HEK293 (cell line): ENCODE measurements around the gene TP53I11.

ENCODE experiments used
- CTCF ChIA-PET: fragments of 350-600 bp; formaldehyde crosslinking; extraction: SDS; loops from one replicate; lab custom pipeline; 2021; ENCODE audit warnings: antibody characterized with exemption; lab: Yijun Ruan, JAX
- POLR2A ChIA-PET: fragments of 300-600 bp; formaldehyde crosslinking; extraction: SDS; loops from one replicate; lab custom pipeline; 2020; ENCODE audit warnings: antibody characterized with exemption, inconsistent platforms; lab: Yijun Ruan, JAX
- H3K27ac ChIP-seq: fragments of 200-500 bp; sonication (Bioruptor generic); 2 replicates; pipeline ENCODE4 v1.5.1; 2014; ENCODE audit warnings: low read depth, low read length, control low read depth, inconsistent platforms; ENCODE audit errors: extremely low read depth
- H3K36me3 ChIP-seq, 2 experiments: fragments of 200-500 bp in 1 of 2; sonication (Bioruptor generic) in 1 of 2; 1 replicate in 1 of 2; 2 replicates in 1 of 2; pipeline ENCODE4 v1.5.1; 2014 to 2017; ENCODE audit warnings: inconsistent platforms in 2 of 2, low read length in 2 of 2; ENCODE audit not compliant: control insufficient read depth in 2 of 2, insufficient read depth in 1 of 2
- H3K4me1 ChIP-seq: fragments of 200-500 bp; sonication (Bioruptor generic); 2 replicates; pipeline ENCODE4 v1.5.1; 2014; ENCODE audit warnings: mild to moderate bottlenecking, low read length, inconsistent platforms; ENCODE audit not compliant: control insufficient read depth, insufficient read depth
- H3K4me3 ChIP-seq: 2 replicates; pipeline ENCODE4 v1.5.1; 2011; ENCODE audit warnings: low read depth, mild to moderate bottlenecking, control low read depth, low read length, moderate library complexity
- H3K9me3 ChIP-seq: fragments of 200-500 bp; sonication (Bioruptor generic); 2 replicates; pipeline ENCODE4 v1.5.1; 2014; ENCODE audit warnings: low read depth, low read length, inconsistent platforms; ENCODE audit not compliant: control insufficient read depth, insufficient read depth
- GLI4 ChIP-seq: fragments of 450-650 bp; formaldehyde crosslinking; IDR thresholded peaks from 2 replicates; pipeline ENCODE4 v1.5.1; 2016; ENCODE audit warnings: missing biosample characterization, missing genetic modification characterization
- HOXA7 ChIP-seq: sonication (generic); formaldehyde crosslinking; IDR thresholded peaks from 2 replicates; pipeline ENCODE4 v1.8.1; 2022; ENCODE audit warnings: missing genetic modification reagents, borderline replicate concordance
- KLF7 ChIP-seq: fragments of 450-650 bp; formaldehyde crosslinking; IDR thresholded peaks from 2 replicates; pipeline ENCODE4 v1.5.1; 2016; ENCODE audit warnings: missing biosample characterization, missing genetic modification characterization, borderline replicate concordance
- REPIN1 ChIP-seq: fragments of 450-650 bp; formaldehyde crosslinking; IDR thresholded peaks from 2 replicates; pipeline ENCODE4 v1.5.1; 2017; ENCODE audit warnings: missing biosample characterization, missing genetic modification characterization, low read depth
- SCRT2 ChIP-seq: fragments of 450-650 bp; formaldehyde crosslinking; IDR thresholded peaks from 2 replicates; pipeline ENCODE4 v1.5.1; 2016; ENCODE audit warnings: missing biosample characterization, missing genetic modification characterization
- WT1 ChIP-seq: fragments of 450-650 bp; formaldehyde crosslinking; IDR thresholded peaks from 2 replicates; pipeline ENCODE4 v1.5.1; 2016; ENCODE audit warnings: missing biosample characterization, missing genetic modification characterization
- YY1 ChIP-seq: fragments of 450-650 bp; formaldehyde crosslinking; IDR thresholded peaks from 2 replicates; pipeline ENCODE4 v1.5.1; 2018; ENCODE audit warnings: missing biosample characterization, missing genetic modification characterization
- ZFHX2 ChIP-seq: fragments of 450-650 bp; formaldehyde crosslinking; conservative IDR thresholded peaks from 2 replicates; pipeline ENCODE4 v1.5.1; 2016; ENCODE audit warnings: missing biosample characterization, missing genetic modification characterization
- ZFP69B ChIP-seq: fragments of 450-650 bp; formaldehyde crosslinking; IDR thresholded peaks from 2 replicates; pipeline ENCODE4 v1.5.1; 2016; ENCODE audit warnings: missing biosample characterization, missing genetic modification characterization
- ZIC2 ChIP-seq: fragments of 450-650 bp; formaldehyde crosslinking; IDR thresholded peaks from 2 replicates; pipeline ENCODE4 v1.5.1; 2016; ENCODE audit warnings: missing biosample characterization, missing genetic modification characterization
- ZNF202 ChIP-seq: fragments of 450-650 bp; formaldehyde crosslinking; IDR thresholded peaks from 2 replicates; pipeline ENCODE4 v1.5.1; 2016; ENCODE audit warnings: missing biosample characterization, missing genetic modification characterization, borderline replicate concordance
- ZNF221 ChIP-seq: fragments of 450-650 bp; formaldehyde crosslinking; IDR thresholded peaks from 2 replicates; pipeline ENCODE4 v1.5.1; 2017; ENCODE audit warnings: missing biosample characterization, missing genetic modification characterization, borderline replicate concordance
- ZNF223 ChIP-seq: fragments of 450-650 bp; formaldehyde crosslinking; IDR thresholded peaks from 2 replicates; pipeline ENCODE4 v1.5.1; 2016; ENCODE audit warnings: missing biosample characterization, missing genetic modification characterization
- ZNF292 ChIP-seq: fragments of 450-650 bp; formaldehyde crosslinking; IDR thresholded peaks from 2 replicates; pipeline ENCODE4 v1.5.1; 2016; ENCODE audit warnings: low read depth, missing biosample characterization, missing genetic modification characterization, borderline replicate concordance
- ZNF302 ChIP-seq: fragments of 450-650 bp; formaldehyde crosslinking; IDR thresholded peaks from 2 replicates; pipeline ENCODE4 v1.5.1; 2016; ENCODE audit warnings: missing biosample characterization, missing genetic modification characterization, low read depth
- ZNF311 ChIP-seq: fragments of 450-650 bp; formaldehyde crosslinking; IDR thresholded peaks from 2 replicates; pipeline ENCODE4 v1.5.1; 2017; ENCODE audit warnings: missing biosample characterization, missing genetic modification characterization, borderline replicate concordance
- ZNF391 ChIP-seq: fragments of 450-650 bp; formaldehyde crosslinking; IDR thresholded peaks from 2 replicates; pipeline ENCODE4 v1.5.1; 2016; ENCODE audit warnings: low read depth, missing biosample characterization, missing genetic modification characterization, borderline replicate concordance
- ZNF404 ChIP-seq: fragments of 450-650 bp; formaldehyde crosslinking; IDR thresholded peaks from 2 replicates; pipeline ENCODE4 v1.5.1; 2017; ENCODE audit warnings: missing biosample characterization, missing genetic modification characterization
- ZNF426 ChIP-seq: fragments of 450-650 bp; formaldehyde crosslinking; IDR thresholded peaks from 2 replicates; pipeline ENCODE4 v1.5.1; 2017; ENCODE audit warnings: missing biosample characterization, missing genetic modification characterization, mild to moderate bottlenecking, inconsistent platforms, moderate library complexity
- ZNF48 ChIP-seq: fragments of 450-650 bp; formaldehyde crosslinking; IDR thresholded peaks from 2 replicates; pipeline ENCODE4 v1.5.1; 2016; ENCODE audit warnings: missing biosample characterization, missing genetic modification characterization
- ZNF521 ChIP-seq: fragments of 450-650 bp; formaldehyde crosslinking; IDR thresholded peaks from 2 replicates; pipeline ENCODE4 v1.5.1; 2017; ENCODE audit warnings: missing biosample characterization, mild to moderate bottlenecking, missing genetic modification characterization
- ZNF544 ChIP-seq: fragments of 450-650 bp; formaldehyde crosslinking; IDR thresholded peaks from 2 replicates; pipeline ENCODE4 v1.5.0; 2017; ENCODE audit warnings: missing biosample characterization, missing genetic modification characterization
- ZNF548 ChIP-seq: fragments of 450-650 bp; formaldehyde crosslinking; IDR thresholded peaks from 2 replicates; pipeline ENCODE4 v1.5.1; 2016; ENCODE audit warnings: missing biosample characterization, missing genetic modification characterization
- ZNF549 ChIP-seq: fragments of 450-650 bp; IDR thresholded peaks from 2 replicates; pipeline ENCODE4 v1.5.1; 2018; ENCODE audit warnings: missing biosample characterization, missing genetic modification characterization, mild to moderate bottlenecking, inconsistent platforms, moderate library complexity
- ZNF610 ChIP-seq: fragments of 450-650 bp; formaldehyde crosslinking; IDR thresholded peaks from 2 replicates; pipeline ENCODE4 v1.5.1; 2016; ENCODE audit warnings: missing biosample characterization, missing genetic modification characterization, borderline replicate concordance
- ZNF670 ChIP-seq: fragments of 450-650 bp; formaldehyde crosslinking; IDR thresholded peaks from 2 replicates; pipeline ENCODE4 v1.5.1; 2016; ENCODE audit warnings: missing biosample characterization, missing genetic modification characterization, low read depth
- ZNF707 ChIP-seq: fragments of 450-650 bp; formaldehyde crosslinking; IDR thresholded peaks from 2 replicates; pipeline ENCODE4 v1.5.1; 2016; ENCODE audit warnings: missing biosample characterization, missing genetic modification characterization
- ZNF777 ChIP-seq: fragments of 450-650 bp; formaldehyde crosslinking; IDR thresholded peaks from 2 replicates; pipeline ENCODE4 v1.5.1; 2017; ENCODE audit warnings: missing biosample characterization, missing genetic modification characterization, borderline replicate concordance
- ZNF837 ChIP-seq: fragments of 450-650 bp; formaldehyde crosslinking; IDR thresholded peaks from 2 replicates; pipeline ENCODE4 v1.5.1; 2016; ENCODE audit warnings: missing biosample characterization, missing genetic modification characterization
- ZSCAN23 ChIP-seq: fragments of 450-650 bp; formaldehyde crosslinking; IDR thresholded peaks from 2 replicates; pipeline ENCODE4 v1.5.1; 2016; ENCODE audit warnings: missing biosample characterization, missing genetic modification characterization
- TF ChIP-seq, protein P1 (sequence below): fragments of 450-650 bp; formaldehyde crosslinking; IDR thresholded peaks from 2 replicates; pipeline ENCODE4 v1.5.1; 2017; ENCODE audit warnings: missing biosample characterization, missing genetic modification characterization
- TF ChIP-seq, protein P2 (sequence below): fragments of 450-650 bp; formaldehyde crosslinking; IDR thresholded peaks from 2 replicates; pipeline ENCODE4 v1.5.1; 2017; ENCODE audit warnings: missing biosample characterization, missing genetic modification characterization
- TF ChIP-seq, protein P3 (sequence below): fragments of 450-650 bp; formaldehyde crosslinking; IDR thresholded peaks from 2 replicates; pipeline ENCODE4 v1.5.1; 2016; ENCODE audit warnings: missing biosample characterization, missing genetic modification characterization
- TF ChIP-seq, protein P4 (sequence below): fragments of 450-650 bp; formaldehyde crosslinking; IDR thresholded peaks from 2 replicates; pipeline ENCODE4 v1.5.1; 2017; ENCODE audit warnings: missing biosample characterization, missing genetic modification characterization

TP53I11 gene

GRCh38 chr11:44914105-44914504 lies 36.6 kb downstream of the TP53I11 start:
- no peaks in the 10 kb centered on the region for H3K36me3 ChIP-seq
- H3K4me3 ChIP-seq: no peak overlapping the region
- H3K27ac ChIP-seq: no peak overlapping the region
- H3K4me1 ChIP-seq: no peaks in the 10 kb centered on the region
- H3K9me3 ChIP-seq: no peaks in the 10 kb centered on the region
- CTCF ChIA-PET: interaction anchor here (0.7 to 5.8 kb wide), 4 partner anchors 191 to 297 kb away, joined by 3 to 82 read pairs (median 4); no protein-coding TSS in a partner anchor
- POLR2A ChIA-PET: no interaction called here
- TF ChIP-seq ZNF48 (tag by site-specific recombination): no peak
- no peak for TF ChIP-seq ZNF549 (tag by site-specific recombination)
- no peak for TF ChIP-seq ZSCAN23 (tag by site-specific recombination)
- TF ChIP-seq ZNF221 (tag by site-specific recombination): no peak
- TF ChIP-seq ZNF610: no peak
- no peak for TF ChIP-seq HOXA7 (CRISPR knock-in tag)
- no peak for TF ChIP-seq YY1 (tag by site-specific recombination)
- no peak for TF ChIP-seq KLF7
- TF ChIP-seq ZNF707 (tag by site-specific recombination): no peak
- no peak for TF ChIP-seq ZNF777 (tag by site-specific recombination)
- no peak for TF ChIP-seq SCRT2 (tag by site-specific recombination)
- TF ChIP-seq ZNF521 (tag by site-specific recombination): no peak
- TF ChIP-seq ZNF544 (tag by site-specific recombination): no peak
- no peak for TF ChIP-seq ZNF548 (tag by site-specific recombination)
- no peak for TF ChIP-seq ZNF391 (tag by site-specific recombination)
- TF ChIP-seq ZNF223 (tag by site-specific recombination): no peak
- no peak for TF ChIP-seq ZNF311 (tag by site-specific recombination)
- no peak for TF ChIP-seq ZNF292
- TF ChIP-seq ZNF202 (tag by site-specific recombination): no peak

DNA sequence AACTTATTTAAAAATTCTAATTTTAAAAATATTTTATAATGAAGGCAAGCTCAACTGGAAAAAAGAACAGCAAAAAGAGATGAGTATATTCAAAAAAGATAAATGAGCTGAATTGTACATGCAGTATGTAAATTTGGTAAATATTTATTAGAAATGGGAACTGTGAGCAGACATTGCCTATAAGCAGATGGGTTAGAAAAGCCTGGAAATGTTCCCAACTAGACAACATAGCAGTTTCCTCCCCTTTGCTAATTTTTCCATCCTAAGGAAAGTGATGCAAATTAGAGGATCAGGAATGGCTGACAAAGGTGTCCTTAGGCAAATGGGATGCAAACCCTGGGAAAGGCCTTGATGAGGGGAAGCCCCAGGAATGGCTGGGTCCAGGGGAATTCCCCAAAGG lies 37.2 kb downstream of the TP53I11 start:
- Histone ChIP-seq H3K27ac (no peak overlapping the region), H3K9me3 (no peaks in the 10 kb centered on the region), H3K4me1 (no peaks in the 10 kb centered on the region), H3K4me3 (no peak overlapping the region), H3K36me3 (no peaks in the 10 kb centered on the region)
- POLR2A ChIA-PET: no interaction called here
- CTCF ChIA-PET: interaction anchor here (0.6 to 5.8 kb wide), 3 partner anchors 191 to 292 kb away, joined by 3 to 82 read pairs (median 3); no protein-coding TSS in a partner anchor
- TF ChIP-seq ZNF837 (tag by site-specific recombination) (no peak), ZNF302 (tag by site-specific recombination) (no peak), ZFP69B (tag by site-specific recombination) (no peak), REPIN1 (tag by site-specific recombination) (no peak), ZNF404 (tag by site-specific recombination) (no peak), ZNF670 (no peak), WT1 (no peak), ZNF426 (tag by site-specific recombination) (no peak), ZIC2 (no peak), ZFHX2 (tag by site-specific recombination) (no peak), GLI4 (tag by site-specific recombination) (no peak)
- TF ChIP-seq, protein P1, sequence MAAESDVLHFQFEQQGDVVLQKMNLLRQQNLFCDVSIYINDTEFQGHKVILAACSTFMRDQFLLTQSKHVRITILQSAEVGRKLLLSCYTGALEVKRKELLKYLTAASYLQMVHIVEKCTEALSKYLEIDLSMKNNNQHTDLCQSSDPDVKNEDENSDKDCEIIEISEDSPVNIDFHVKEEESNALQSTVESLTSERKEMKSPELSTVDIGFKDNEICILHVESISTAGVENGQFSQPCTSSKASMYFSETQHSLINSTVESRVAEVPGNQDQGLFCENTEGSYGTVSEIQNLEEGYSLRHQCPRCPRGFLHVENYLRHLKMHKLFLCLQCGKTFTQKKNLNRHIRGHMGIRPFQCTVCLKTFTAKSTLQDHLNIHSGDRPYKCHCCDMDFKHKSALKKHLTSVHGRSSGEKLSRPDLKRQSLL (tag by site-specific recombination): no peak
- TF ChIP-seq, protein P2, sequence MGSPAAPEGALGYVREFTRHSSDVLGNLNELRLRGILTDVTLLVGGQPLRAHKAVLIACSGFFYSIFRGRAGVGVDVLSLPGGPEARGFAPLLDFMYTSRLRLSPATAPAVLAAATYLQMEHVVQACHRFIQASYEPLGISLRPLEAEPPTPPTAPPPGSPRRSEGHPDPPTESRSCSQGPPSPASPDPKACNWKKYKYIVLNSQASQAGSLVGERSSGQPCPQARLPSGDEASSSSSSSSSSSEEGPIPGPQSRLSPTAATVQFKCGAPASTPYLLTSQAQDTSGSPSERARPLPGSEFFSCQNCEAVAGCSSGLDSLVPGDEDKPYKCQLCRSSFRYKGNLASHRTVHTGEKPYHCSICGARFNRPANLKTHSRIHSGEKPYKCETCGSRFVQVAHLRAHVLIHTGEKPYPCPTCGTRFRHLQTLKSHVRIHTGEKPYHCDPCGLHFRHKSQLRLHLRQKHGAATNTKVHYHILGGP (tag by site-specific recombination): no peak
- TF ChIP-seq, protein P3, sequence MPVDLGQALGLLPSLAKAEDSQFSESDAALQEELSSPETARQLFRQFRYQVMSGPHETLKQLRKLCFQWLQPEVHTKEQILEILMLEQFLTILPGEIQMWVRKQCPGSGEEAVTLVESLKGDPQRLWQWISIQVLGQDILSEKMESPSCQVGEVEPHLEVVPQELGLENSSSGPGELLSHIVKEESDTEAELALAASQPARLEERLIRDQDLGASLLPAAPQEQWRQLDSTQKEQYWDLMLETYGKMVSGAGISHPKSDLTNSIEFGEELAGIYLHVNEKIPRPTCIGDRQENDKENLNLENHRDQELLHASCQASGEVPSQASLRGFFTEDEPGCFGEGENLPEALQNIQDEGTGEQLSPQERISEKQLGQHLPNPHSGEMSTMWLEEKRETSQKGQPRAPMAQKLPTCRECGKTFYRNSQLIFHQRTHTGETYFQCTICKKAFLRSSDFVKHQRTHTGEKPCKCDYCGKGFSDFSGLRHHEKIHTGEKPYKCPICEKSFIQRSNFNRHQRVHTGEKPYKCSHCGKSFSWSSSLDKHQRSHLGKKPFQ: no peak
- TF ChIP-seq, protein P4, sequence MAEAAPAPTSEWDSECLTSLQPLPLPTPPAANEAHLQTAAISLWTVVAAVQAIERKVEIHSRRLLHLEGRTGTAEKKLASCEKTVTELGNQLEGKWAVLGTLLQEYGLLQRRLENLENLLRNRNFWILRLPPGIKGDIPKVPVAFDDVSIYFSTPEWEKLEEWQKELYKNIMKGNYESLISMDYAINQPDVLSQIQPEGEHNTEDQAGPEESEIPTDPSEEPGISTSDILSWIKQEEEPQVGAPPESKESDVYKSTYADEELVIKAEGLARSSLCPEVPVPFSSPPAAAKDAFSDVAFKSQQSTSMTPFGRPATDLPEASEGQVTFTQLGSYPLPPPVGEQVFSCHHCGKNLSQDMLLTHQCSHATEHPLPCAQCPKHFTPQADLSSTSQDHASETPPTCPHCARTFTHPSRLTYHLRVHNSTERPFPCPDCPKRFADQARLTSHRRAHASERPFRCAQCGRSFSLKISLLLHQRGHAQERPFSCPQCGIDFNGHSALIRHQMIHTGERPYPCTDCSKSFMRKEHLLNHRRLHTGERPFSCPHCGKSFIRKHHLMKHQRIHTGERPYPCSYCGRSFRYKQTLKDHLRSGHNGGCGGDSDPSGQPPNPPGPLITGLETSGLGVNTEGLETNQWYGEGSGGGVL (tag by site-specific recombination): no peak
